Fibroblast of pulmonary artery (primary cell): ENCODE measurements around the gene SLC2A9.
A peak's percentile ranks its signal among the peaks of the same experiment; 100 is the strongest.

Experiments used
- DNase-seq: peaks from one replicate; pipeline ENCODE4 v3.0.0-alpha.2; 2010; ENCODE audit warnings: low read depth
- H3K4me3 ChIP-seq: replicated peaks from 2 replicates; pipeline ENCODE4 v1.5.1; 2011; ENCODE audit warnings: low read depth, mild to moderate bottlenecking, control low read depth, low read length, moderate library complexity
- CTCF ChIP-seq: IDR thresholded peaks from 2 replicates; pipeline ENCODE4 v1.5.1; 2011; ENCODE audit warnings: mild to moderate bottlenecking, control low read depth, low read length, inconsistent platforms; ENCODE audit errors: missing control alignments

Gene SLC2A9

GRCh38 chr4:10006601-10007435, 14.5 kb downstream of the SLC2A9 start:
- TF ChIP-seq CTCF, result no peak
- DNase-seq, result peak; percentile 37
- H3K4me3 ChIP-seq, result no peak overlapping the region

GRCh38 chr4:10006231-10006600, 15.1 kb downstream of the SLC2A9 start:
- no peak for TF ChIP-seq CTCF
- H3K4me3 ChIP-seq, result no peak overlapping the region
- DNase-seq, result peak; percentile 77

GRCh38 chr4:10005632-10006031, 15.7 kb downstream of the SLC2A9 start:
- H3K4me3 ChIP-seq, result no peak overlapping the region
- no peak for TF ChIP-seq CTCF
- peak; percentile 31 for DNase-seq

- H3K4me3 ChIP-seq, result no peak overlapping the region
- no peak for DNase-seq
- TF ChIP-seq CTCF, result no peak
Observed at GRCh38 chr4:10003666-10004065, 17.6 kb downstream of the SLC2A9 start.

- TF ChIP-seq CTCF, result no peak
- no peak for DNase-seq
- H3K4me3 ChIP-seq, result no peak overlapping the region
Observed at GRCh38 chr4:10002278-10002677, 19.0 kb downstream of the SLC2A9 start.

- no peak overlapping the region for H3K4me3 ChIP-seq
- TF ChIP-seq CTCF, result no peak
- no peak for DNase-seq
Observed at GRCh38 chr4:10001757-10002156, 19.5 kb downstream of the SLC2A9 start.

- no peak for TF ChIP-seq CTCF
- no peak for DNase-seq
- no peak overlapping the region for H3K4me3 ChIP-seq
Observed at GRCh38 chr4:9999956-10000561, 21.2 kb downstream of the SLC2A9 start.
